HepG2 (cell line): ENCODE results near the gene FITM2. TPM values are rescaled to one million over a fixed set of nuclear protein-coding genes. Genes with fewer than 3 reads are reported as not detected.
A peak's percentile ranks its signal among the peaks of the same experiment; 100 is the strongest.

Experiments
- ATAC-seq: fragments of 200-7000 bp; cut with Tn5 transposase; 3 replicates; pipeline ENCODE4 v1.9.1; 2020; ENCODE audit warnings: mild to moderate bottlenecking, moderate library complexity
- BruUV-seq: library from RNA; stranded (reverse); fragments of 400-500 nt; replicated peaks from 2 replicates; lab custom pipeline; 2021; lab: Mats Ljungman, UMichigan
- CTCF ChIA-PET: fragments of 300-600 bp; formaldehyde crosslinking; extraction: SDS; loops from one replicate; lab custom pipeline; 2021; ENCODE audit warnings: low total read pairs, inconsistent platforms, low intra/inter-chr PET ratio; lab: Yijun Ruan, JAX
- POLR2A ChIA-PET: fragments of 350-600 bp; sonication (Branson Sonifier 250); formaldehyde crosslinking; loops from one replicate; lab custom pipeline; 2020; ENCODE audit warnings: antibody characterized with exemption, inconsistent platforms; lab: Yijun Ruan, JAX
- DNase-seq: peaks from one replicate; pipeline ENCODE4 v3.0.0-alpha.2; 2015; ENCODE audit warnings: low spot score
- FAIRE-seq: peaks from 3 replicates; lab custom pipeline; 2011; peaks lifted over from hg19 to GRCh38; lab: Jason Lieb, UNC
- H2AFZ ChIP-seq: one replicate; pipeline ENCODE4 v1.6.1; 2011; ENCODE audit warnings: low read length, inconsistent platforms
- H3K27ac ChIP-seq: fragments of 300-600 bp; 3 replicates; pipeline ENCODE4 v1.8.0; 2011; ENCODE audit warnings: mixed run types, mild to moderate bottlenecking, mixed read lengths, low read length, inconsistent platforms; ENCODE audit not compliant: insufficient read depth; ENCODE audit errors: extremely low read length
- H3K27me3 ChIP-seq, 2 experiments: fragments of 200-600 bp in 1 of 2; 2 replicates in 1 of 2; 3 replicates in 1 of 2; pipeline versions ENCODE4 v1.6.0 to v1.8.0; 2011; ENCODE audit warnings: low read length in 2 of 2, mild to moderate bottlenecking in 2 of 2, moderate library complexity in 2 of 2, inconsistent platforms in 1 of 2; ENCODE audit not compliant: insufficient read depth in 2 of 2, control insufficient read depth in 1 of 2
- H3K36me3 ChIP-seq, 2 experiments: fragments of 200-600 bp in 1 of 2; replicated peaks in 1 of 2; 2 replicates in 1 of 2; 3 replicates in 1 of 2; pipeline versions ENCODE4 v1.5.1 to v1.8.0; 2011; ENCODE audit warnings: low read length in 2 of 2, inconsistent platforms in 1 of 2; ENCODE audit not compliant: insufficient read depth in 2 of 2, control insufficient read depth in 1 of 2
- H3K4me1 ChIP-seq: 2 replicates; pipeline ENCODE4 v1.5.1; 2012; ENCODE audit warnings: low read length, inconsistent platforms; ENCODE audit not compliant: insufficient read depth
- H3K4me2 ChIP-seq: 2 replicates; pipeline ENCODE4 v1.6.0; 2011; ENCODE audit warnings: low read depth, low read length, inconsistent platforms
- H3K4me3 ChIP-seq, 3 experiments: fragments of 200-600 bp in 1 of 3; sonication (generic), shearing (Covaris generic) in 1 of 3; replicated peaks in 1 of 3; 2 replicates each; pipeline ENCODE4 v1.5.1; 2011 to 2016; ENCODE audit warnings: low read length in 3 of 3, inconsistent platforms in 2 of 3, low read depth in 2 of 3, mild to moderate bottlenecking in 2 of 3, control low read depth in 1 of 3, mixed read lengths in 1 of 3; ENCODE audit not compliant: insufficient read depth in 1 of 3
- H3K79me2 ChIP-seq: one replicate; pipeline ENCODE4 v1.6.1; 2011; ENCODE audit warnings: low read length, inconsistent platforms; ENCODE audit not compliant: insufficient read depth
- H3K9ac ChIP-seq: 2 replicates; pipeline ENCODE4 v1.6.0; 2011; ENCODE audit warnings: mild to moderate bottlenecking, low read depth, low read length, inconsistent platforms; ENCODE audit not compliant: insufficient read depth
- H3K9me3 ChIP-seq: 2 replicates; pipeline ENCODE4 v1.5.1; 2012; ENCODE audit warnings: mild to moderate bottlenecking, low read length
- H4K20me1 ChIP-seq: 2 replicates; pipeline ENCODE4 v1.6.0; 2011; ENCODE audit warnings: inconsistent platforms, mild to moderate bottlenecking, low read length, moderate library complexity; ENCODE audit not compliant: insufficient read depth
- ATF6 ChIP-seq: sonication (generic); formaldehyde crosslinking; conservative IDR thresholded peaks from 2 replicates; pipeline ENCODE4 v1.4.0; 2020; ENCODE audit warnings: missing genetic modification reagents
- FOXO4 ChIP-seq: sonication (generic); formaldehyde crosslinking; conservative IDR thresholded peaks from 2 replicates; pipeline ENCODE4 v1.8.1; 2023; ENCODE audit warnings: missing genetic modification reagents
- KLF13 ChIP-seq: sonication (generic); formaldehyde crosslinking; IDR thresholded peaks from 2 replicates; pipeline ENCODE4 v1.4.0; 2020; ENCODE audit warnings: mild to moderate bottlenecking, missing genetic modification reagents
- KLF9 ChIP-seq: IDR thresholded peaks from 2 replicates; pipeline ENCODE4 v1.6.1; 2016; ENCODE audit warnings: low read depth
- MAZ ChIP-seq, 2 experiments: sonication (generic) in 1 of 2; formaldehyde crosslinking in 1 of 2; IDR thresholded peaks; 2 replicates each; pipeline versions ENCODE4 v1.5.0 to v1.6.1; 2012 to 2020; ENCODE audit warnings: low read depth in 2 of 2, mild to moderate bottlenecking in 2 of 2, borderline replicate concordance in 1 of 2, improper control_type of control experiment in 1 of 2, low read length in 1 of 2, missing genetic modification reagents in 1 of 2, moderate library complexity in 1 of 2
- NRL ChIP-seq: sonication (generic); formaldehyde crosslinking; IDR thresholded peaks from 2 replicates; pipeline ENCODE4 v1.5.0; 2020; ENCODE audit warnings: missing genetic modification reagents, mild to moderate bottlenecking, moderate library complexity, borderline replicate concordance
- PAWR ChIP-seq: sonication (generic); formaldehyde crosslinking; IDR thresholded peaks from 2 replicates; pipeline ENCODE4 v1.4.0; 2020; ENCODE audit warnings: missing genetic modification reagents, mild to moderate bottlenecking, borderline replicate concordance
- PHB2 ChIP-seq: fragments of 450-650 bp; IDR thresholded peaks from 2 replicates; pipeline ENCODE4 v1.6.1; 2018; ENCODE audit not compliant: partially characterized antibody
- RBAK ChIP-seq: sonication (generic); formaldehyde crosslinking; IDR thresholded peaks from 2 replicates; pipeline ENCODE4 v1.5.1; 2020; ENCODE audit warnings: mild to moderate bottlenecking, missing genetic modification reagents
- RFX1 ChIP-seq: fragments of 450-650 bp; IDR thresholded peaks from 2 replicates; pipeline ENCODE4 v1.6.1; 2017
- U2AF1 ChIP-seq: fragments of 200-400 bp; formaldehyde crosslinking; optimal IDR thresholded peaks from 2 replicates; pipeline ENCODE3; 2017; ENCODE audit warnings: mild to moderate bottlenecking, low read depth, low read length
- ZIK1 ChIP-seq: sonication (generic); formaldehyde crosslinking; IDR thresholded peaks from 2 replicates; pipeline ENCODE4 v1.5.0; 2020; ENCODE audit warnings: mild to moderate bottlenecking, low read depth, missing genetic modification reagents, borderline replicate concordance
- ZKSCAN8 ChIP-seq: IDR thresholded peaks from 2 replicates; pipeline ENCODE4 v1.6.1; 2016; ENCODE audit warnings: borderline replicate concordance, missing genetic modification reagents, missing compliant biosample characterization
- ZNF891 ChIP-seq: sonication (generic); formaldehyde crosslinking; IDR thresholded peaks from 2 replicates; pipeline ENCODE4 v1.5.0; 2020; ENCODE audit warnings: mild to moderate bottlenecking, missing genetic modification reagents
- WGBS: methylation state at CpG from one replicate; pipeline ENCODE4 v1.1.6; 2017; ENCODE audit warnings: low lambda C conversion rate; 5-methylcytosine and 5-hydroxymethylcytosine counted together
- in situ Hi-C: cut with HindIII; loops from 2 replicates; pipeline ENCODE4 v1.10.0; 2017; ENCODE audit warnings: low pct_unique_long_range_greater_than_20kb; ENCODE audit not compliant: extremely low pct_ligation_motif_present
- intact Hi-C: fragments of 100-400 bp; cut with micrococcal nuclease; formaldehyde crosslinking; loops from one replicate; pipeline ENCODE4 v1.10.0; 2022; ENCODE audit not compliant: unreplicated experiment
- polyA plus RNA-seq, 8 experiments: library from polyadenylated mRNA; depleted of rRNA in 3 of 8; stranded (reverse) in 7 of 8; unstranded in 1 of 8; fragments of >200 nt; fragmentation: Illumina TruSeq in 4 of 8; extraction: Trizol in 4 of 8; gene quantifications; 2 replicates each; pipeline versions ENCODE4 v1.2.1 to v1.2.3, GENCODE V29; 2011 to 2016; ENCODE audit warnings: low read depth in 4 of 8, missing spikeins in 1 of 8, mixed read lengths in 1 of 8; ENCODE audit not compliant: insufficient read depth in 1 of 8
- total RNA-seq, 5 experiments: library from RNA; depleted of rRNA; stranded (reverse); fragments of >200 nt; fragmentation: Illumina TruSeq; extraction: Trizol; gene quantifications; 2 replicates each; pipeline ENCODE4 v1.2.3, GENCODE V29; 2016; ENCODE audit warnings: low read depth in 1 of 5

Gene FITM2
- total and polyA plus RNA-seq, 2 of the 13 experiments (the other 11 are each of a cell fraction or from before 2014, with no cell fraction given): 9.6 to 24.5 TPM

- CTCF ChIA-PET: no interaction called here
- intact Hi-C loops: no loop called here
- Histone ChIP-seq H3K4me2 (no peak overlapping the region), H3K4me1 (peaks cover 33% of the 10 kb centered on the region), H3K27me3 (no peaks in the 10 kb centered on the region; a peak in 1 of 5 replicates)
- TF ChIP-seq ZNF891 (CRISPR knock-in tag): 0 out of 2 replicates have a peak, but pooled peaks have one; percentile 32
- TF ChIP-seq KLF13: 0 out of 2 replicates have a peak, but pooled peaks have one; percentile 30
- TF ChIP-seq RFX1: no peak
- no peak for TF ChIP-seq U2AF1
- TF ChIP-seq ATF6 (CRISPR knock-in tag): no peak
- TF ChIP-seq RBAK (CRISPR knock-in tag): no peak
- TF ChIP-seq ZKSCAN8 (CRISPR knock-in tag): no peak
- no peak for TF ChIP-seq PHB2
- 0 out of 2 replicates have a peak, but pooled peaks have one; percentile 44 for TF ChIP-seq NRL (CRISPR knock-in tag)
- TF ChIP-seq MAZ (IDR thresholded peaks at IDR 0.05; ENCODE audit: borderline replicate concordance, low read depth, low read length): no peak
- no peak for TF ChIP-seq MAZ (CRISPR knock-in tag; IDR thresholded peaks at IDR 0.05; ENCODE audit: low read depth)
- TF ChIP-seq PAWR (CRISPR knock-in tag): no peak
- 0 out of 2 replicates have a peak, but pooled peaks have one; percentile 17 for TF ChIP-seq FOXO4 (CRISPR knock-in tag)
- TF ChIP-seq ZIK1 (CRISPR knock-in tag): no peak
- no peak for TF ChIP-seq KLF9
- TF ChIP-seq, all 625 proteins: peak for 4
- FAIRE-seq (no peak), ATAC-seq (no peak), DNase-seq (no peak)
- Histone ChIP-seq H3K4me3 (no peak overlapping the region), H3K36me3 (peaks cover 0 to 7% of the 10 kb centered on the region in 2 experiments; a peak in 2 of 5 replicates), H3K27ac (no peak overlapping the region), H3K9me3 (no peaks in the 10 kb centered on the region), H2AFZ (no peak overlapping the region), H3K9ac (no peak overlapping the region), H3K79me2 (peaks cover 25% of the 10 kb centered on the region), H4K20me1 (no peaks in the 10 kb centered on the region)
- in situ Hi-C loops: no loop called here
- 94% methylated on average over 9 of the region's 9 CpGs for WGBS
- POLR2A ChIA-PET: no interaction called here
- no TSS peak for BruUV-seq
These were observed 4.1 kb downstream of the FITM2 start for GRCh38 chr20:44306927-44307326.
